GM23338 (cell line): ENCODE measurements around the gene ZNF185. TPM values are rescaled to one million over a fixed set of nuclear protein-coding genes. Genes with fewer than 3 reads are reported as not detected.

ENCODE experiments used
- ATAC-seq: fragments of 200-7000 bp; cut with Tn5 transposase; 3 replicates; pipeline ENCODE4 v1.9.1; 2020
- DNase-seq: peaks from one replicate; pipeline ENCODE4 v3.0.0-alpha.2; 2015; ENCODE audit warnings: low spot score
- H2AFZ ChIP-seq: fragments of 200-600 bp; sonication (generic); 2 replicates; pipeline ENCODE4 v1.8.0; 2016; ENCODE audit warnings: antibody characterized with exemption, mild to moderate bottlenecking, moderate library complexity
- H3F3A ChIP-seq: fragments of 200-600 bp; sonication (generic); replicated peaks from 2 replicates; pipeline ENCODE4 v1.8.0; 2017; ENCODE audit warnings: antibody characterized with exemption, mixed run types, low read depth
- H3K27ac ChIP-seq: fragments of 200-600 bp; sonication (generic); 2 replicates; pipeline ENCODE4 v1.6.1; 2016; ENCODE audit warnings: low read depth
- H3K27me3 ChIP-seq: fragments of 200-600 bp; sonication (generic); 2 replicates; pipeline ENCODE4 v1.8.0; 2016; ENCODE audit warnings: mild to moderate bottlenecking, mixed run types, moderate library complexity; ENCODE audit not compliant: insufficient read depth
- H3K36me3 ChIP-seq: fragments of 200-600 bp; sonication (generic); 2 replicates; pipeline ENCODE4 v1.8.0; 2016; ENCODE audit warnings: mild to moderate bottlenecking; ENCODE audit not compliant: insufficient read depth
- H3K4me1 ChIP-seq: fragments of 200-600 bp; sonication (generic); 2 replicates; pipeline ENCODE4 v1.8.0; 2016; ENCODE audit warnings: mild to moderate bottlenecking, moderate library complexity; ENCODE audit not compliant: insufficient read depth
- H3K4me2 ChIP-seq: fragments of 200-600 bp; sonication (generic); 2 replicates; pipeline ENCODE4 v1.7.1; 2017; ENCODE audit warnings: mixed run types
- H3K4me3 ChIP-seq: fragments of 200-600 bp; sonication (generic); 2 replicates; pipeline ENCODE4 v1.6.1; 2016; ENCODE audit warnings: mixed run types
- H3K79me2 ChIP-seq: fragments of 200-600 bp; sonication (generic); replicated peaks from 2 replicates; pipeline ENCODE4 v1.8.0; 2017; ENCODE audit warnings: mild to moderate bottlenecking; ENCODE audit not compliant: insufficient read depth
- H3K9me2 ChIP-seq: fragments of 200-600 bp; sonication (generic); 2 replicates; pipeline ENCODE4 v1.8.0; 2017; ENCODE audit not compliant: insufficient read depth
- H4K20me1 ChIP-seq: fragments of 200-600 bp; sonication (generic); replicated peaks from 2 replicates; pipeline ENCODE4 v1.8.0; 2017; ENCODE audit warnings: mild to moderate bottlenecking; ENCODE audit not compliant: insufficient read depth
- H3K27ac Mint-ChIP-seq: 2 replicates; pipeline ENCODE4 v1.8.0; 2020; ENCODE audit warnings: inconsistent platforms, mild to moderate bottlenecking, moderate library complexity, mixed read lengths
- H3K27me3 Mint-ChIP-seq: 3 replicates; pipeline ENCODE4 v1.8.0; 2022; ENCODE audit warnings: low read depth, mild to moderate bottlenecking, moderate library complexity, mixed read lengths, inconsistent platforms; ENCODE audit not compliant: insufficient read depth, poor library complexity
- H3K36me3 Mint-ChIP-seq: 3 replicates; pipeline ENCODE4 v1.8.0; 2021; ENCODE audit warnings: low read depth, mild to moderate bottlenecking, inconsistent platforms, moderate library complexity, mixed read lengths
- H3K4me1 Mint-ChIP-seq: 3 replicates; pipeline ENCODE4 v1.8.0; 2020; ENCODE audit warnings: mild to moderate bottlenecking, inconsistent platforms, mixed read lengths
- H3K4me3 Mint-ChIP-seq: 3 replicates; pipeline ENCODE4 v1.8.0; 2021; ENCODE audit warnings: moderate library complexity, mild to moderate bottlenecking, inconsistent platforms, mixed read lengths
- H3K9me3 Mint-ChIP-seq: 3 replicates; pipeline ENCODE4 v1.8.0; 2020; ENCODE audit warnings: moderate library complexity, mild to moderate bottlenecking, inconsistent platforms, mixed read lengths
- CREB1 ChIP-seq: fragments of 250-450 bp; sonication (Bioruptor Pico); IDR thresholded peaks from 2 replicates; pipeline ENCODE4 v1.5.0; 2020; ENCODE audit warnings: low read depth, mild to moderate bottlenecking, moderate library complexity
- EZH2phosphoT487 ChIP-seq: fragments of 200-600 bp; sonication (generic); IDR thresholded peaks from one replicate; pipeline ENCODE4 v1.8.1; 2018; ENCODE audit warnings: antibody characterized with exemption; ENCODE audit not compliant: unreplicated experiment
- NANOG ChIP-seq: IDR thresholded peaks from 2 replicates; pipeline ENCODE4 v1.6.1; 2016; ENCODE audit warnings: antibody characterized with exemption, borderline replicate concordance
- POLR2AphosphoS5 ChIP-seq: IDR thresholded peaks from 2 replicates; pipeline ENCODE4 v1.6.1; 2016; ENCODE audit warnings: antibody characterized with exemption, low read depth
- STAT1 ChIP-seq: IDR thresholded peaks from one replicate; pipeline ENCODE4 v1.6.1; 2016; ENCODE audit warnings: antibody characterized with exemption; ENCODE audit not compliant: unreplicated experiment
- ZNF331 ChIP-seq: fragments of 250-450 bp; sonication (Bioruptor Pico); IDR thresholded peaks from 2 replicates; pipeline ENCODE4 v1.5.0; 2020; ENCODE audit warnings: low read depth, mild to moderate bottlenecking, moderate library complexity
- polyA plus RNA-seq: library from polyadenylated mRNA; unstranded; fragments of >200 nt; fragmentation: Nextera tagmentation; extraction: Ambion mirVana; gene quantifications from 2 replicates; pipeline ENCODE4 v1.2.1, GENCODE V29; 2016
- total RNA-seq: library from RNA; depleted of rRNA; stranded (reverse); fragments of >200 nt; shearing (Covaris generic); gene quantifications from 2 replicates; pipeline ENCODE4 v1.2.3, GENCODE V29; 2014
- TF ChIP-seq, protein P1 (sequence below): fragments of 250-450 bp; sonication (Bioruptor Pico); IDR thresholded peaks from 2 replicates; pipeline ENCODE4 v1.5.0; 2020; ENCODE audit warnings: mild to moderate bottlenecking, moderate library complexity

ZNF185 gene
- total and polyA plus RNA-seq, 2 experiments from 2014 or later: 2.9 to 7.8 TPM

DNA sequence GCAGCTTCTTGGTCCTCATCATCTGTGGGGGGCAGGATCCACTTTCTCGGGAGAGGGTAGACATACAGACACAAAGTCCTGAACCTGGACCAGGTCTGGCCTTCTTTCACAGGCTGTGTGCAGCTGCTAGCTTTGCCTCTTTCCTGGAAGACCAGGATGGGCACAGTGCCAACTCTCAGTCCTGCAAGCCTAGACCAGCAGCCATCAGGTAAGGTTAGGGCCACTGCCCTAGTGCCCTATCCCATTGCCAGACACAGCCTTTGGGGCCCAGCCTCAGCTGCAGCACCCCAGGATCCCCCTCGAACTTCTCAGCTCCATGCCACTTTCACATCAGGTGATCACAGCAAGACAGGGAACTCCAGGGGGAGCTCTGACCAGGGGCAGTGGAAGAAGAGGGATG is 38.4 kb downstream of the ZNF185 start (continued):
- TF ChIP-seq, protein P1, sequence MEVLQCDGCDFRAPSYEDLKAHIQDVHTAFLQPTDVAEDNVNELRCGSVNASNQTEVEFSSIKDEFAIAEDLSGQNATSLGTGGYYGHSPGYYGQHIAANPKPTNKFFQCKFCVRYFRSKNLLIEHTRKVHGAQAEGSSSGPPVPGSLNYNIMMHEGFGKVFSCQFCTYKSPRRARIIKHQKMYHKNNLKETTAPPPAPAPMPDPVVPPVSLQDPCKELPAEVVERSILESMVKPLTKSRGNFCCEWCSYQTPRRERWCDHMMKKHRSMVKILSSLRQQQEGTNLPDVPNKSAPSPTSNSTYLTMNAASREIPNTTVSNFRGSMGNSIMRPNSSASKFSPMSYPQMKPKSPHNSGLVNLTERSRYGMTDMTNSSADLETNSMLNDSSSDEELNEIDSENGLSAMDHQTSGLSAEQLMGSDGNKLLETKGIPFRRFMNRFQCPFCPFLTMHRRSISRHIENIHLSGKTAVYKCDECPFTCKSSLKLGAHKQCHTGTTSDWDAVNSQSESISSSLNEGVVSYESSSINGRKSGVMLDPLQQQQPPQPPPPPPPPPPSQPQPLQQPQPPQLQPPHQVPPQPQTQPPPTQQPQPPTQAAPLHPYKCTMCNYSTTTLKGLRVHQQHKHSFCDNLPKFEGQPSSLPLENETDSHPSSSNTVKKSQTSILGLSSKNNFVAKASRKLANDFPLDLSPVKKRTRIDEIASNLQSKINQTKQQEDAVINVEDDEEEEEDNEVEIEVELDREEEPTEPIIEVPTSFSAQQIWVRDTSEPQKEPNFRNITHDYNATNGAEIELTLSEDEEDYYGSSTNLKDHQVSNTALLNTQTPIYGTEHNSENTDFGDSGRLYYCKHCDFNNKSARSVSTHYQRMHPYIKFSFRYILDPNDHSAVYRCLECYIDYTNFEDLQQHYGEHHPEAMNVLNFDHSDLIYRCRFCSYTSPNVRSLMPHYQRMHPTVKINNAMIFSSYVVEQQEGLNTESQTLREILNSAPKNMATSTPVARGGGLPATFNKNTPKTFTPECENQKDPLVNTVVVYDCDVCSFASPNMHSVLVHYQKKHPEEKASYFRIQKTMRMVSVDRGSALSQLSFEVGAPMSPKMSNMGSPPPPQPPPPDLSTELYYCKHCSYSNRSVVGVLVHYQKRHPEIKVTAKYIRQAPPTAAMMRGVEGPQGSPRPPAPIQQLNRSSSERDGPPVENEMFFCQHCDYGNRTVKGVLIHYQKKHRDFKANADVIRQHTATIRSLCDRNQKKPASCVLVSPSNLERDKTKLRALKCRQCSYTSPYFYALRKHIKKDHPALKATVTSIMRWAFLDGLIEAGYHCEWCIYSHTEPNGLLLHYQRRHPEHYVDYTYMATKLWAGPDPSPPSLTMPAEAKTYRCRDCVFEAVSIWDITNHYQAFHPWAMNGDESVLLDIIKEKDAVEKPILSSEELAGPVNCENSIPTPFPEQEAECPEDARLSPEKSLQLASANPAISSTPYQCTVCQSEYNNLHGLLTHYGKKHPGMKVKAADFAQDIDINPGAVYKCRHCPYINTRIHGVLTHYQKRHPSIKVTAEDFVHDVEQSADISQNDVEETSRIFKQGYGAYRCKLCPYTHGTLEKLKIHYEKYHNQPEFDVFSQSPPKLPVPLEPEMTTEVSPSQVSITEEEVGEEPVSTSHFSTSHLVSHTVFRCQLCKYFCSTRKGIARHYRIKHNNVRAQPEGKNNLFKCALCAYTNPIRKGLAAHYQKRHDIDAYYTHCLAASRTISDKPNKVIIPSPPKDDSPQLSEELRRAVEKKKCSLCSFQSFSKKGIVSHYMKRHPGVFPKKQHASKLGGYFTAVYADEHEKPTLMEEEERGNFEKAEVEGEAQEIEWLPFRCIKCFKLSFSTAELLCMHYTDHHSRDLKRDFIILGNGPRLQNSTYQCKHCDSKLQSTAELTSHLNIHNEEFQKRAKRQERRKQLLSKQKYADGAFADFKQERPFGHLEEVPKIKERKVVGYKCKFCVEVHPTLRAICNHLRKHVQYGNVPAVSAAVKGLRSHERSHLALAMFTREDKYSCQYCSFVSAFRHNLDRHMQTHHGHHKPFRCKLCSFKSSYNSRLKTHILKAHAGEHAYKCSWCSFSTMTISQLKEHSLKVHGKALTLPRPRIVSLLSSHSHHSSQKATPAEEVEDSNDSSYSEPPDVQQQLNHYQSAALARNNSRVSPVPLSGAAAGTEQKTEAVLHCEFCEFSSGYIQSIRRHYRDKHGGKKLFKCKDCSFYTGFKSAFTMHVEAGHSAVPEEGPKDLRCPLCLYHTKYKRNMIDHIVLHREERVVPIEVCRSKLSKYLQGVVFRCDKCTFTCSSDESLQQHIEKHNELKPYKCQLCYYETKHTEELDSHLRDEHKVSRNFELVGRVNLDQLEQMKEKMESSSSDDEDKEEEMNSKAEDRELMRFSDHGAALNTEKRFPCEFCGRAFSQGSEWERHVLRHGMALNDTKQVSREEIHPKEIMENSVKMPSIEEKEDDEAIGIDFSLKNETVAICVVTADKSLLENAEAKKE (CRISPR knock-in tag): no peak
- TF ChIP-seq STAT1 (no peak), NANOG (no peak)

DNA sequence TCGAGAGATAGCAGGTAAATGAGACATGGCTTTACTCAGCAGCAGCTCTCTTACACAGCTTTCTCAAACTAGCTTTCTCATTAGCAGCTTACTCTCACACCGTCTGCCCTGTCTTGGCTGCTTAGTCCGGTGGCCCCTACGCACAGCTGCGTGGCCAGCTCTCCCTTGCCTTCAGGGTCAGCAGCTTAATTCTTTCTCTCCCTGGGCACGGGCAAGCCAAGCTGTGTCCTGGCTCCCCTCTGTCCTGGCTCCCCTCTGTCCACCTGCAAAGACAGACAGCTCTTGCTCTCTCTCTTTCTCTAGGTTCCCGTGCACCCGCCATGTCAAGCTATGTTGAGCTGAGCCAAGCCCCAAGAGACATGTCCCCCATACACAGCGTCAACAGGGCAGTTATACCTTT is 39.4 kb downstream of the ZNF185 start:
- no peaks in the 10 kb centered on the region for H3K27me3 Mint-ChIP-seq
- Histone ChIP-seq H3K4me2 (no peak overlapping the region), H2AFZ (no peak overlapping the region), H3K79me2 (no peaks in the 10 kb centered on the region), H3K9me2 (no peaks in the 10 kb centered on the region), H3K27ac (no peak overlapping the region), H3F3A (no peaks in the 10 kb centered on the region), H3K36me3 (no peaks in the 10 kb centered on the region), H3K27me3 (no peaks in the 10 kb centered on the region), H3K4me3 (no peak overlapping the region), H4K20me1 (no peaks in the 10 kb centered on the region), H3K4me1 (no peaks in the 10 kb centered on the region)
- H3K9me3 Mint-ChIP-seq: no peaks in the 10 kb centered on the region
- TF ChIP-seq, protein P1 (CRISPR knock-in tag): no peak
- TF ChIP-seq POLR2AphosphoS5: no peak
- no peak for TF ChIP-seq NANOG
- TF ChIP-seq EZH2phosphoT487: no peak
- TF ChIP-seq CREB1 (CRISPR knock-in tag): no peak
- TF ChIP-seq ZNF331: no peak
- H3K4me3 Mint-ChIP-seq: no peak overlapping the region
- H3K4me1 Mint-ChIP-seq: peaks cover 6% of the 10 kb centered on the region
- no peaks in the 10 kb centered on the region for H3K36me3 Mint-ChIP-seq
- no peak overlapping the region; the same call in 1 of the 2 replicates for H3K27ac Mint-ChIP-seq
- no peak for DNase-seq
- ATAC-seq: no peak
